ENCODE measurements around the gene KRT84.
"Not testable (repeated sequence)": the region's sequence is repeated elsewhere in the genome, so short reads cannot be mapped to it uniquely, and the experiment has no call there.

DNA sequence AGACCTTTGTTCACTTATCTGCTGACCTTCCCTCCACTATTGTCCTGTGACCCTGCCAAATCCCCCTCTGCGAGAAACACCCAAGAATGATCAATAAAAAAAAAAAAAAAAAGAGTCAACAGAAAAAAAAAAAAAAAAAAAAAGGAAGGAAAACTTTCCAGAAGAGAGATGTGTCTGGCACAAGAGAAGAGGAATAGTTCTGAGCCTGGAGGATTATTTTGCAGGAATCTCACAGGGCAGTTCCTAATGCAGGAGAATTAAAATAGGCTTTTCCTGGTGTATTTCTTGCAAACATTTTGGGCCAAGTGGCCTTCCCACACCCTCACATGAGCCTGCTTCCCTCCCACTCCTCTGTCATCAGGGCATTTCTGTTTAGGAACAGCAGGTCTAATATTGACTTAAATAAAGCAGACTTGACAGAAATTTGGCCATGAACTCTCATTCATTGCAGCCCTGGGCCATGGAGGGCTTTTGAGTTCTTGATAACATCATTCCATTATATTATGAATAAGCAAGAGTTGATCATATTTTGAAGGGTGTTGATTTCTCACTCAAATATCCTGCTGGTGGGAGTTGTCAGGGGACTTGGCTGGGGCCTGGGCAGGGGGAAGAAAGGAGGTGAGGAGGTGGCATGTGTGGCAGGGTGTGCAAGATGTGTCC, 25.3 kb upstream of the KRT84 start:
- TF ChIP-seq, protein P1, sequence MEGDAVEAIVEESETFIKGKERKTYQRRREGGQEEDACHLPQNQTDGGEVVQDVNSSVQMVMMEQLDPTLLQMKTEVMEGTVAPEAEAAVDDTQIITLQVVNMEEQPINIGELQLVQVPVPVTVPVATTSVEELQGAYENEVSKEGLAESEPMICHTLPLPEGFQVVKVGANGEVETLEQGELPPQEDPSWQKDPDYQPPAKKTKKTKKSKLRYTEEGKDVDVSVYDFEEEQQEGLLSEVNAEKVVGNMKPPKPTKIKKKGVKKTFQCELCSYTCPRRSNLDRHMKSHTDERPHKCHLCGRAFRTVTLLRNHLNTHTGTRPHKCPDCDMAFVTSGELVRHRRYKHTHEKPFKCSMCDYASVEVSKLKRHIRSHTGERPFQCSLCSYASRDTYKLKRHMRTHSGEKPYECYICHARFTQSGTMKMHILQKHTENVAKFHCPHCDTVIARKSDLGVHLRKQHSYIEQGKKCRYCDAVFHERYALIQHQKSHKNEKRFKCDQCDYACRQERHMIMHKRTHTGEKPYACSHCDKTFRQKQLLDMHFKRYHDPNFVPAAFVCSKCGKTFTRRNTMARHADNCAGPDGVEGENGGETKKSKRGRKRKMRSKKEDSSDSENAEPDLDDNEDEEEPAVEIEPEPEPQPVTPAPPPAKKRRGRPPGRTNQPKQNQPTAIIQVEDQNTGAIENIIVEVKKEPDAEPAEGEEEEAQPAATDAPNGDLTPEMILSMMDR (IDR thresholded peaks at IDR 0.05), result not testable (repeated sequence)
- TF ChIP-seq POLR2A (IDR thresholded peaks at IDR 0.05), result not testable (repeated sequence)
